Measurements from ENCODE around the gene TTL. TPM values are rescaled to one million over a fixed set of nuclear protein-coding genes. Genes with fewer than 3 reads are reported as not detected.
"Not testable (repeated sequence)": the region's sequence is repeated elsewhere in the genome, so short reads cannot be mapped to it uniquely, and the experiment has no call there.

TTL gene
- total and polyA plus RNA-seq, 2 of the 13 experiments (the other 11 are each of a cell fraction or from before 2014, with no cell fraction given) = 19.0 to 59.8 TPM

DNA sequence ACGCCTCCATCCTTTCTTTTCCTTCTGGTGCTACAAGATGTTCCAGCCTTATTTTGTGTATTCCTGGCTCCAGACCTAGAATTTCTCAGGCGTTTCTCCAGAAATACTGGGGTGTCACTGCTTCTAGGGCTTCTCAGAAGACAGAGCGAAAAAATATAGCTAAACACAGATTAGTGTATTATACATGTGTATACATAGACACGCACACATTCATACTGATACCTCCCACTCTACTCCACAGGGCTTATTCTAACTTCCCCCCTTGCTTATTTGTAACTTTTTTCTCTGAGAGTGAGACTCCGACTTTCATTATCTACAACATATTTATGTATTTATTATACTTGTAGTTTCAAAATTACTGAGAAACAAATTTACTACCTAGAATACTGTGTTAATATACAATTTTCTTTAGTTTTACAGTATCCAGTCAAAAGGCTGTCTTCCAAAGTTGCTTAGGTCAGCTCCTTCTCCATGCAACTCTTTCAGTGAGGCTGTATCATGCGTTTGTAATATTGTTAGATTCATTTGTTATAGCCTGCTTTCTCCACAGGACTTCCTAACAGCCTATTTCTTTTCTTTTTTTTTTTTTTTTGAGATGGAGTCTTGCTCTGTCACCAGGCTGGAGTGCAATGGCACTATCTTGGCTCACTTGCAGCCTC lies 43.2 kb upstream of the TTL start:
- H3K36me3 ChIP-seq (replicated peaks in 1 of 2; ENCODE audit: control insufficient read depth in 1 of 2, insufficient read depth in 2 of 2, low read length in 2 of 2); H3K27ac ChIP-seq (ENCODE audit: extremely low read length, insufficient read depth, low read length); intact Hi-C loops (cut with micrococcal nuclease; ENCODE audit: unreplicated experiment); H3K9me3 ChIP-seq (ENCODE audit: low read length); H3K4me2 ChIP-seq (ENCODE audit: low read depth, low read length); POLR2A ChIA-PET; H4K20me1 ChIP-seq (ENCODE audit: insufficient read depth, low read length); BruUV-seq (replicated peaks); H2AFZ ChIP-seq (ENCODE audit: low read length); FAIRE-seq; H3K79me2 ChIP-seq (ENCODE audit: insufficient read depth, low read length); H3K4me3 ChIP-seq (replicated peaks in 1 of 3; ENCODE audit: insufficient read depth in 1 of 3, low read depth in 2 of 3, low read length in 3 of 3); ATAC-seq; DNase-seq (ENCODE audit: low spot score); H3K9ac ChIP-seq (ENCODE audit: insufficient read depth, low read depth, low read length); CTCF ChIA-PET (ENCODE audit: low intra/inter-chr PET ratio, low total read pairs): not testable (repeated sequence)
- WGBS (ENCODE audit: low lambda C conversion rate) = 60% methylated on average over 6 of the region's 6 CpGs
- Histone ChIP-seq H3K27me3 (ENCODE audit: control insufficient read depth in 1 of 2, insufficient read depth in 2 of 2, low read length in 2 of 2) (peaks cover 0 to 18% of the 10 kb centered on the region in 2 experiments; a peak in 1 of 5 replicates), H3K4me1 (ENCODE audit: insufficient read depth, low read length) (peaks cover 28% of the 10 kb centered on the region)
- TF ChIP-seq MAFF (IDR thresholded peaks at IDR 0.05; ENCODE audit: low read depth, low read length) (peak; percentile 50; the same call in 1 of the 2 replicates), MAFK (conservative IDR thresholded peaks at IDR 0.05 in 1 of 2, IDR thresholded peaks at IDR 0.05 in 1 of 2; ENCODE audit: low read length in 2 of 2) (peak; percentile 49 to 62)
- in situ Hi-C loops (cut with HindIII; ENCODE audit: extremely low pct_ligation_motif_present, low pct_unique_long_range_greater_than_20kb) = loop anchor here (10.0 to 25.0 kb wide), 2 partner anchors 176 to 314 kb away; partner anchors contain the start of gene ZC3H8

DNA sequence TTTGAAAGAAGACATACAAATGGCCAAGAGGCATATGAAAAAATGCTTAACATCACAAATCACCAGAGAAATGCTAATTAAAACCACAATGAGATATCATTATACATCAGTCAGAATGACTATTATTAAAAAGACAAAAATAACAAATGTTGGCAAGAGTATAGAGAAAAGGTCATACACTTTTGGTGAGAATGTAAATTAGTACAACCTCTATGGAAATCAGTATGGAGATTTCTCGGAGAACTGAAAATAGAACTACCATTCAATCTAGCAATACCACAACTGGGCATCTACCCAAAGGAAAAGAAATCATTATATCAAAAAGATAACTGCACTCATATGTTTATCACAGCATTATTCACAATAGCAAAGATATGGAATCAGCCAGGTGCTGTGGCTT lies 37.7 kb upstream of the TTL start:
- in situ Hi-C loops (cut with HindIII; ENCODE audit: extremely low pct_ligation_motif_present, low pct_unique_long_range_greater_than_20kb) = loop anchor here (25.0 kb wide), 1 partner anchor 182 kb away; the partner anchor contains the start of gene ZC3H8
- H3K27me3 ChIP-seq (ENCODE audit: control insufficient read depth in 1 of 2, insufficient read depth in 2 of 2, low read length in 2 of 2); H3K9me3 ChIP-seq (ENCODE audit: low read length); H3K4me1 ChIP-seq (ENCODE audit: insufficient read depth, low read length); ATAC-seq; CTCF ChIA-PET (ENCODE audit: low intra/inter-chr PET ratio, low total read pairs); H2AFZ ChIP-seq (ENCODE audit: low read length); H4K20me1 ChIP-seq (ENCODE audit: insufficient read depth, low read length); FAIRE-seq; POLR2A ChIA-PET; H3K27ac ChIP-seq (ENCODE audit: extremely low read length, insufficient read depth, low read length); H3K4me2 ChIP-seq (ENCODE audit: low read depth, low read length); H3K9ac ChIP-seq (ENCODE audit: insufficient read depth, low read depth, low read length); H3K79me2 ChIP-seq (ENCODE audit: insufficient read depth, low read length); H3K36me3 ChIP-seq (replicated peaks in 1 of 2; ENCODE audit: control insufficient read depth in 1 of 2, insufficient read depth in 2 of 2, low read length in 2 of 2); H3K4me3 ChIP-seq (replicated peaks in 1 of 3; ENCODE audit: insufficient read depth in 1 of 3, low read depth in 2 of 3, low read length in 3 of 3); intact Hi-C loops (cut with micrococcal nuclease; ENCODE audit: unreplicated experiment); BruUV-seq (replicated peaks); DNase-seq (ENCODE audit: low spot score): not testable (repeated sequence)
- WGBS (ENCODE audit: low lambda C conversion rate) = 50% methylated on average over 1 of the region's 1 CpG
